HepG2 (cell line): ENCODE measurements around the gene VPS29. TPM values are rescaled to one million over a fixed set of nuclear protein-coding genes. Genes with fewer than 3 reads are reported as not detected.
A peak's percentile ranks its signal among the peaks of the same experiment; 100 is the strongest.

Source experiments
- ARNTL ChIP-seq: sonication (generic); formaldehyde crosslinking; IDR thresholded peaks from 2 replicates; pipeline ENCODE4 v1.4.0; 2020; ENCODE audit warnings: mild to moderate bottlenecking, missing genetic modification reagents
- DNMT3B ChIP-seq: conservative IDR thresholded peaks from 2 replicates; pipeline ENCODE4 v1.6.1; 2016; ENCODE audit warnings: missing biosample characterization, control low read depth
- ELF1 ChIP-seq: sonication (generic); formaldehyde crosslinking; IDR thresholded peaks from 2 replicates; pipeline ENCODE4 v1.4.0; 2020; ENCODE audit warnings: missing genetic modification reagents
- LBX2 ChIP-seq: sonication (generic); formaldehyde crosslinking; IDR thresholded peaks from 2 replicates; pipeline ENCODE4 v1.5.0; 2020; ENCODE audit warnings: missing genetic modification reagents, mild to moderate bottlenecking, borderline replicate concordance
- RBFOX2 ChIP-seq: fragments of 200-400 bp; formaldehyde crosslinking; IDR thresholded peaks from 2 replicates; pipeline ENCODE4 v1.6.1; 2017; ENCODE audit warnings: low read depth, mild to moderate bottlenecking, low read length
- RELA ChIP-seq: sonication (generic); formaldehyde crosslinking; IDR thresholded peaks from 2 replicates; pipeline ENCODE4 v1.4.0; 2020; ENCODE audit warnings: missing genetic modification reagents
- SCMH1 ChIP-seq: sonication (generic); formaldehyde crosslinking; IDR thresholded peaks from 2 replicates; pipeline ENCODE4 v1.9.0; 2021; ENCODE audit warnings: missing genetic modification reagents, mild to moderate bottlenecking, borderline replicate concordance
- STAT5B ChIP-seq: sonication (generic); formaldehyde crosslinking; IDR thresholded peaks from 2 replicates; pipeline ENCODE4 v1.4.0; 2020; ENCODE audit warnings: missing genetic modification reagents
- ZBTB40 ChIP-seq, 2 experiments: fragments of 450-650 bp in 1 of 2; sonication (generic) in 1 of 2; formaldehyde crosslinking in 1 of 2; IDR thresholded peaks; 2 replicates each; pipeline versions ENCODE4 v1.6.1 to v1.8.0; 2016 to 2022; ENCODE audit warnings: antibody characterized with exemption in 1 of 2, mild to moderate bottlenecking in 1 of 2, missing genetic modification reagents in 1 of 2
- ZMYM3 ChIP-seq: sonication (generic); formaldehyde crosslinking; IDR thresholded peaks from 2 replicates; pipeline ENCODE4 v1.5.1; 2020; ENCODE audit warnings: mild to moderate bottlenecking, missing genetic modification reagents
- ZNF510 ChIP-seq: sonication (generic); formaldehyde crosslinking; IDR thresholded peaks from 2 replicates; pipeline ENCODE4 v1.4.0; 2020; ENCODE audit warnings: low read depth, mild to moderate bottlenecking, missing genetic modification reagents
- polyA plus RNA-seq, 8 experiments: library from polyadenylated mRNA; depleted of rRNA in 3 of 8; stranded (reverse) in 7 of 8; unstranded in 1 of 8; fragments of >200 nt; fragmentation: Illumina TruSeq in 4 of 8; extraction: Trizol in 4 of 8; gene quantifications; 2 replicates each; pipeline versions ENCODE4 v1.2.1 to v1.2.3, GENCODE V29; 2011 to 2016; ENCODE audit warnings: low read depth in 4 of 8, missing spikeins in 1 of 8, mixed read lengths in 1 of 8; ENCODE audit not compliant: insufficient read depth in 1 of 8
- total RNA-seq, 5 experiments: library from RNA; depleted of rRNA; stranded (reverse); fragments of >200 nt; fragmentation: Illumina TruSeq; extraction: Trizol; gene quantifications; 2 replicates each; pipeline ENCODE4 v1.2.3, GENCODE V29; 2016; ENCODE audit warnings: low read depth in 1 of 5
- TF ChIP-seq, protein P1 (sequence below): IDR thresholded peaks from 2 replicates; pipeline ENCODE4 v1.6.1; 2016; ENCODE audit warnings: missing compliant biosample characterization, missing genetic modification reagents, borderline replicate concordance
- TF ChIP-seq, protein P2 (sequence below): IDR thresholded peaks from 2 replicates; pipeline ENCODE4 v1.6.1; 2016; ENCODE audit warnings: mild to moderate bottlenecking

The VPS29 gene
- total and polyA plus RNA-seq, 2 of the 13 experiments (the other 11 are each of a cell fraction or from before 2014, with no cell fraction given) = 107 to 114 TPM

- TF ChIP-seq ELF1 (CRISPR knock-in tag) (peak; percentile 75), SCMH1 (CRISPR knock-in tag) (no peak), ZBTB40 (IDR thresholded peaks at IDR 0.05) (no peak), ZBTB40 (CRISPR knock-in tag; IDR thresholded peaks at IDR 0.05) (peak; percentile 73), DNMT3B (CRISPR knock-in tag) (no peak), RBFOX2 (peak; percentile 96), RELA (CRISPR knock-in tag) (no peak), ZNF510 (CRISPR knock-in tag) (peak; percentile 99; the same call in 1 of the 2 replicates), ARNTL (peak; percentile 82), LBX2 (CRISPR knock-in tag) (peak; percentile 94; the same call in 1 of the 2 replicates), ZMYM3 (peak; percentile 88), STAT5B (CRISPR knock-in tag) (0 out of 2 replicates have a peak, but pooled peaks have one; percentile 51)
- TF ChIP-seq, protein P1, sequence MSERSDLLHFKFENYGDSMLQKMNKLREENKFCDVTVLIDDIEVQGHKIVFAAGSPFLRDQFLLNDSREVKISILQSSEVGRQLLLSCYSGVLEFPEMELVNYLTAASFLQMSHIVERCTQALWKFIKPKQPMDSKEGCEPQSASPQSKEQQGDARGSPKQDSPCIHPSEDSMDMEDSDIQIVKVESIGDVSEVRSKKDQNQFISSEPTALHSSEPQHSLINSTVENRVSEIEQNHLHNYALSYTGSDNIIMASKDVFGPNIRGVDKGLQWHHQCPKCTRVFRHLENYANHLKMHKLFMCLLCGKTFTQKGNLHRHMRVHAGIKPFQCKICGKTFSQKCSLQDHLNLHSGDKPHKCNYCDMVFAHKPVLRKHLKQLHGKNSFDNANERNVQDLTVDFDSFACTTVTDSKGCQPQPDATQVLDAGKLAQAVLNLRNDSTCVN = peak; percentile 78; the same call in 1 of the 2 replicates
- TF ChIP-seq, protein P2, sequence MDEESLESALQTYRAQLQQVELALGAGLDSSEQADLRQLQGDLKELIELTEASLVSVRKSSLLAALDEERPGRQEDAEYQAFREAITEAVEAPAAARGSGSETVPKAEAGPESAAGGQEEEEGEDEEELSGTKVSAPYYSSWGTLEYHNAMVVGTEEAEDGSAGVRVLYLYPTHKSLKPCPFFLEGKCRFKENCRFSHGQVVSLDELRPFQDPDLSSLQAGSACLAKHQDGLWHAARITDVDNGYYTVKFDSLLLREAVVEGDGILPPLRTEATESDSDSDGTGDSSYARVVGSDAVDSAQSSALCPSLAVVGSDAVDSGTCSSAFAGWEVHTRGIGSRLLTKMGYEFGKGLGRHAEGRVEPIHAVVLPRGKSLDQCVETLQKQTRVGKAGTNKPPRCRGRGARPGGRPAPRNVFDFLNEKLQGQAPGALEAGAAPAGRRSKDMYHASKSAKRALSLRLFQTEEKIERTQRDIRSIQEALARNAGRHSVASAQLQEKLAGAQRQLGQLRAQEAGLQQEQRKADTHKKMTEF (CRISPR knock-in tag) = peak; percentile 92
Measured at GRCh38 chr12:110501752-110502738, at the start of gene VPS29, which contains the start of gene RAD9B (continued).
